Measurements from ENCODE around the gene BICC1.

DNA sequence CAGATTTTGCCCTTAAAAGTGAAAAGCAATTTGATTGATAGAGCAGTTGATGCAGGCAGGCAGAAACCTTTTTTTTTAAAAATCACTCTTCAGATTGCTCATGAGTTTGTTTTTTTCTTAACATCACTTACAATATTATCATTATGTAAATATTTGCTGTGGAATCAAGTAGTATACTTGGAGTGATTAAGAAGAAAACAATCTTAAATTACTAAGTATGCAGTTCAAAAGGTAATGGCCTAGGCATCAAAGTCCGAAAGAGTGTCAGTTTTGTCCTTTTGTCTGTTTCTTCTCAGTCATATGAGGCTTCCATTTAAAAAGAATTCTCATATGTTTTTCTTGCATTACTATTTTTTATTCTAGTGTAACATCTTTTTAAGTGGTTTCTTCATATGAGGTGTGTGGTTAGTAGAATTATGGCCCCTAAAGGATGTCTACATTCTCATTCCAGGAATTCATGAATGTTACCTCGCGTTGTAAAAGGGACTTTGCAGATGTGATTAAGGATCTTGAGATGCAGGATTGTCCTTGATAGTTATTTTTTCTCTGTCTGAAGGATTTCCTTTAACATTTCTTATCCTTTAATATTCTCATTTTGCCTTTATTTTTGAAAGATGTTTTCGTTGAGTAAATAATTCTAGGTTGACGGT is 44.0 kb downstream of the BICC1 start:
- TF ChIP-seq, protein P1, sequence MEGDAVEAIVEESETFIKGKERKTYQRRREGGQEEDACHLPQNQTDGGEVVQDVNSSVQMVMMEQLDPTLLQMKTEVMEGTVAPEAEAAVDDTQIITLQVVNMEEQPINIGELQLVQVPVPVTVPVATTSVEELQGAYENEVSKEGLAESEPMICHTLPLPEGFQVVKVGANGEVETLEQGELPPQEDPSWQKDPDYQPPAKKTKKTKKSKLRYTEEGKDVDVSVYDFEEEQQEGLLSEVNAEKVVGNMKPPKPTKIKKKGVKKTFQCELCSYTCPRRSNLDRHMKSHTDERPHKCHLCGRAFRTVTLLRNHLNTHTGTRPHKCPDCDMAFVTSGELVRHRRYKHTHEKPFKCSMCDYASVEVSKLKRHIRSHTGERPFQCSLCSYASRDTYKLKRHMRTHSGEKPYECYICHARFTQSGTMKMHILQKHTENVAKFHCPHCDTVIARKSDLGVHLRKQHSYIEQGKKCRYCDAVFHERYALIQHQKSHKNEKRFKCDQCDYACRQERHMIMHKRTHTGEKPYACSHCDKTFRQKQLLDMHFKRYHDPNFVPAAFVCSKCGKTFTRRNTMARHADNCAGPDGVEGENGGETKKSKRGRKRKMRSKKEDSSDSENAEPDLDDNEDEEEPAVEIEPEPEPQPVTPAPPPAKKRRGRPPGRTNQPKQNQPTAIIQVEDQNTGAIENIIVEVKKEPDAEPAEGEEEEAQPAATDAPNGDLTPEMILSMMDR (IDR thresholded peaks at IDR 0.05) = no peak
- TF ChIP-seq EZH2phosphoT487 (IDR thresholded peaks at IDR 0.05) = no peak
- TF ChIP-seq EZH2 (IDR thresholded peaks at IDR 0.05) = no peak
